HepG2 (cell line): ENCODE measurements around the gene RAD51. TPM values are rescaled to one million over a fixed set of nuclear protein-coding genes. Genes with fewer than 3 reads are reported as not detected.

Source experiments
- BRD4 ChIP-seq: sonication (generic); formaldehyde crosslinking; IDR thresholded peaks from 2 replicates; pipeline ENCODE4 v1.4.0; 2020; ENCODE audit warnings: missing genetic modification reagents
- DZIP1 ChIP-seq: sonication (generic); formaldehyde crosslinking; IDR thresholded peaks from 2 replicates; pipeline ENCODE4 v1.5.0; 2020; ENCODE audit warnings: mild to moderate bottlenecking, missing genetic modification reagents
- HIVEP1 ChIP-seq: sonication (generic); formaldehyde crosslinking; IDR thresholded peaks from 2 replicates; pipeline ENCODE4 v1.4.0; 2020; ENCODE audit warnings: mild to moderate bottlenecking, missing genetic modification reagents
- IRF9 ChIP-seq: sonication (generic); formaldehyde crosslinking; IDR thresholded peaks from 2 replicates; pipeline ENCODE4 v1.8.0; 2022; ENCODE audit warnings: missing genetic modification reagents, mild to moderate bottlenecking, borderline replicate concordance
- JUND ChIP-seq: sonication (generic); formaldehyde crosslinking; IDR thresholded peaks from 2 replicates; pipeline ENCODE4 v1.8.0; 2022; ENCODE audit warnings: mild to moderate bottlenecking, missing genetic modification reagents
- MED13 ChIP-seq: sonication (generic); formaldehyde crosslinking; IDR thresholded peaks from 2 replicates; pipeline ENCODE4 v1.5.0; 2020; ENCODE audit warnings: missing genetic modification reagents
- MTA1 ChIP-seq: sonication (generic); formaldehyde crosslinking; IDR thresholded peaks from 2 replicates; pipeline ENCODE4 v1.4.0; 2020; ENCODE audit warnings: missing genetic modification reagents, mild to moderate bottlenecking, borderline replicate concordance
- NFIC ChIP-seq: IDR thresholded peaks from 2 replicates; pipeline ENCODE4 v1.6.1; 2012; ENCODE audit warnings: mild to moderate bottlenecking, low read length, inconsistent platforms
- PCBP1 ChIP-seq: fragments of 200-400 bp; formaldehyde crosslinking; IDR thresholded peaks from 2 replicates; pipeline ENCODE4 v1.6.1; 2017; ENCODE audit warnings: mild to moderate bottlenecking, low read depth, low read length, borderline replicate concordance
- PHF21A ChIP-seq: sonication (generic); formaldehyde crosslinking; IDR thresholded peaks from 2 replicates; pipeline ENCODE4 v1.5.0; 2020; ENCODE audit warnings: mild to moderate bottlenecking, missing genetic modification reagents
- SMARCC2 ChIP-seq: fragments of 450-650 bp; IDR thresholded peaks from 2 replicates; pipeline ENCODE4 v1.6.1; 2017; ENCODE audit warnings: antibody characterized with exemption, mild to moderate bottlenecking
- SRY ChIP-seq: sonication (generic); formaldehyde crosslinking; IDR thresholded peaks from 2 replicates; pipeline ENCODE4 v1.8.0; 2022; ENCODE audit warnings: mild to moderate bottlenecking, missing genetic modification reagents
- TAF1 ChIP-seq: sonication (generic); formaldehyde crosslinking; IDR thresholded peaks from 2 replicates; pipeline ENCODE4 v1.4.0; 2020; ENCODE audit warnings: missing genetic modification reagents
- TFAP4 ChIP-seq: sonication (generic); IDR thresholded peaks from 2 replicates; pipeline ENCODE4 v1.6.1; 2016; ENCODE audit warnings: low read depth, borderline replicate concordance
- TOPORS ChIP-seq: sonication (generic); formaldehyde crosslinking; IDR thresholded peaks from 2 replicates; pipeline ENCODE4 v1.8.0; 2023; ENCODE audit warnings: mild to moderate bottlenecking, missing genetic modification reagents
- ZBTB7B ChIP-seq: sonication (generic); formaldehyde crosslinking; IDR thresholded peaks from 2 replicates; pipeline ENCODE4 v1.4.0; 2020; ENCODE audit warnings: missing genetic modification reagents
- ZEB1 ChIP-seq: IDR thresholded peaks from 2 replicates; pipeline ENCODE4 v1.6.1; 2012; ENCODE audit warnings: mild to moderate bottlenecking, low read depth, inconsistent platforms; ENCODE audit not compliant: insufficient replicate concordance
- ZMAT3 ChIP-seq: sonication (generic); formaldehyde crosslinking; conservative IDR thresholded peaks from 2 replicates; pipeline ENCODE4 v1.7.0; 2021; ENCODE audit warnings: missing genetic modification reagents
- ZNF143 ChIP-seq: sonication (generic); formaldehyde crosslinking; IDR thresholded peaks from 2 replicates; pipeline ENCODE4 v1.4.0; 2020; ENCODE audit warnings: missing genetic modification reagents
- ZNF589 ChIP-seq: sonication (generic); formaldehyde crosslinking; conservative IDR thresholded peaks from 2 replicates; pipeline ENCODE4 v1.8.0; 2022; ENCODE audit warnings: mild to moderate bottlenecking, moderate library complexity, missing genetic modification reagents
- ZNF616 ChIP-seq: sonication (generic); formaldehyde crosslinking; IDR thresholded peaks from 2 replicates; pipeline ENCODE4 v1.5.0; 2020; ENCODE audit warnings: low read depth, mild to moderate bottlenecking, missing genetic modification reagents
- ZNF746 ChIP-seq: sonication (generic); formaldehyde crosslinking; IDR thresholded peaks from 2 replicates; pipeline ENCODE4 v1.8.0; 2022; ENCODE audit warnings: mild to moderate bottlenecking, missing genetic modification reagents
- ZNF761 ChIP-seq: sonication (generic); formaldehyde crosslinking; conservative IDR thresholded peaks from 2 replicates; pipeline ENCODE4 v1.4.0; 2020; ENCODE audit warnings: mild to moderate bottlenecking, missing genetic modification reagents
- ZNF883 ChIP-seq: sonication (generic); formaldehyde crosslinking; IDR thresholded peaks from 2 replicates; pipeline ENCODE4 v1.5.1; 2020; ENCODE audit warnings: mild to moderate bottlenecking, missing genetic modification reagents; ENCODE audit errors: not compliant biosample characterization
- polyA plus RNA-seq, 8 experiments: library from polyadenylated mRNA; depleted of rRNA in 3 of 8; stranded (reverse) in 7 of 8; unstranded in 1 of 8; fragments of >200 nt; fragmentation: Illumina TruSeq in 4 of 8; extraction: Trizol in 4 of 8; gene quantifications; 2 replicates each; pipeline versions ENCODE4 v1.2.1 to v1.2.3, GENCODE V29; 2011 to 2016; ENCODE audit warnings: low read depth in 4 of 8, missing spikeins in 1 of 8, mixed read lengths in 1 of 8; ENCODE audit not compliant: insufficient read depth in 1 of 8
- total RNA-seq, 5 experiments: library from RNA; depleted of rRNA; stranded (reverse); fragments of >200 nt; fragmentation: Illumina TruSeq; extraction: Trizol; gene quantifications; 2 replicates each; pipeline ENCODE4 v1.2.3, GENCODE V29; 2016; ENCODE audit warnings: low read depth in 1 of 5

Gene RAD51
- total and polyA plus RNA-seq, 2 of the 13 experiments (the other 11 are each of a cell fraction or from before 2014, with no cell fraction given): 8.5 to 12.8 TPM

GRCh38 chr15:40762919-40763800 lies 68.2 kb downstream of the RAD51 start (continued):
- TF ChIP-seq JUND: no peak
- peak; percentile 70; the same call in 1 of the 2 replicates for TF ChIP-seq TFAP4
- peak; percentile 49; the same call in 1 of the 2 replicates for TF ChIP-seq ZNF143
- no peak for TF ChIP-seq TAF1
- TF ChIP-seq ZNF761 (CRISPR knock-in tag): 0 out of 2 replicates have a peak, but pooled peaks have one; percentile 12
- TF ChIP-seq MED13: peak; percentile 22; the same call in 1 of the 2 replicates
- TF ChIP-seq ZNF746: peak; percentile 27; the same call in 1 of the 2 replicates
- TF ChIP-seq NFIC: peak; percentile 76
- peak; percentile 77 for TF ChIP-seq IRF9 (CRISPR knock-in tag)
- TF ChIP-seq ZNF883: peak; percentile 84
- peak; percentile 70; the same call in 1 of the 2 replicates for TF ChIP-seq SRY
- peak; percentile 49 for TF ChIP-seq HIVEP1 (CRISPR knock-in tag)
- 0 out of 2 replicates have a peak, but pooled peaks have one; percentile 31 for TF ChIP-seq ZMAT3 (CRISPR knock-in tag)
- 0 out of 2 replicates have a peak, but pooled peaks have one; percentile 47 for TF ChIP-seq TOPORS (CRISPR knock-in tag)
- peak; percentile 25; the same call in 1 of the 2 replicates for TF ChIP-seq DZIP1 (CRISPR knock-in tag)
- peak; percentile 76; the same call in 1 of the 2 replicates for TF ChIP-seq MTA1
- TF ChIP-seq SMARCC2: no peak
- peak; percentile 34; the same call in 1 of the 2 replicates for TF ChIP-seq ZBTB7B
- peak; percentile 28; the same call in 1 of the 2 replicates for TF ChIP-seq ZNF616 (CRISPR knock-in tag)
- TF ChIP-seq ZEB1: peak; percentile 61
- TF ChIP-seq BRD4: 0 out of 2 replicates have a peak, but pooled peaks have one; percentile 18
- 0 out of 2 replicates have a peak, but pooled peaks have one; percentile 12 for TF ChIP-seq PCBP1
- TF ChIP-seq PHF21A (CRISPR knock-in tag): peak; percentile 36; the same call in 1 of the 2 replicates
- TF ChIP-seq ZNF589: 0 out of 2 replicates have a peak, but pooled peaks have one; percentile 14
